GM23338 (cell line): Measurements from ENCODE around the gene ZNF189. TPM values are rescaled to one million over a fixed set of nuclear protein-coding genes. Genes with fewer than 3 reads are reported as not detected.

Experiments
- ATAC-seq: fragments of 200-7000 bp; cut with Tn5 transposase; 3 replicates; pipeline ENCODE4 v1.9.1; 2020
- DNase-seq: peaks from one replicate; pipeline ENCODE4 v3.0.0-alpha.2; 2015; ENCODE audit warnings: low spot score
- H2AFZ ChIP-seq: fragments of 200-600 bp; sonication (generic); 2 replicates; pipeline ENCODE4 v1.8.0; 2016; ENCODE audit warnings: antibody characterized with exemption, mild to moderate bottlenecking, moderate library complexity
- H3F3A ChIP-seq: fragments of 200-600 bp; sonication (generic); replicated peaks from 2 replicates; pipeline ENCODE4 v1.8.0; 2017; ENCODE audit warnings: antibody characterized with exemption, mixed run types, low read depth
- H3K27ac ChIP-seq: fragments of 200-600 bp; sonication (generic); 2 replicates; pipeline ENCODE4 v1.6.1; 2016; ENCODE audit warnings: low read depth
- H3K27me3 ChIP-seq: fragments of 200-600 bp; sonication (generic); 2 replicates; pipeline ENCODE4 v1.8.0; 2016; ENCODE audit warnings: mild to moderate bottlenecking, mixed run types, moderate library complexity; ENCODE audit not compliant: insufficient read depth
- H3K36me3 ChIP-seq: fragments of 200-600 bp; sonication (generic); 2 replicates; pipeline ENCODE4 v1.8.0; 2016; ENCODE audit warnings: mild to moderate bottlenecking; ENCODE audit not compliant: insufficient read depth
- H3K4me1 ChIP-seq: fragments of 200-600 bp; sonication (generic); 2 replicates; pipeline ENCODE4 v1.8.0; 2016; ENCODE audit warnings: mild to moderate bottlenecking, moderate library complexity; ENCODE audit not compliant: insufficient read depth
- H3K4me2 ChIP-seq: fragments of 200-600 bp; sonication (generic); 2 replicates; pipeline ENCODE4 v1.7.1; 2017; ENCODE audit warnings: mixed run types
- H3K4me3 ChIP-seq: fragments of 200-600 bp; sonication (generic); 2 replicates; pipeline ENCODE4 v1.6.1; 2016; ENCODE audit warnings: mixed run types
- H3K79me2 ChIP-seq: fragments of 200-600 bp; sonication (generic); replicated peaks from 2 replicates; pipeline ENCODE4 v1.8.0; 2017; ENCODE audit warnings: mild to moderate bottlenecking; ENCODE audit not compliant: insufficient read depth
- H3K9me2 ChIP-seq: fragments of 200-600 bp; sonication (generic); 2 replicates; pipeline ENCODE4 v1.8.0; 2017; ENCODE audit not compliant: insufficient read depth
- H4K20me1 ChIP-seq: fragments of 200-600 bp; sonication (generic); replicated peaks from 2 replicates; pipeline ENCODE4 v1.8.0; 2017; ENCODE audit warnings: mild to moderate bottlenecking; ENCODE audit not compliant: insufficient read depth
- H3K27ac Mint-ChIP-seq: 2 replicates; pipeline ENCODE4 v1.8.0; 2020; ENCODE audit warnings: inconsistent platforms, mild to moderate bottlenecking, moderate library complexity, mixed read lengths
- H3K27me3 Mint-ChIP-seq: 3 replicates; pipeline ENCODE4 v1.8.0; 2022; ENCODE audit warnings: low read depth, mild to moderate bottlenecking, moderate library complexity, mixed read lengths, inconsistent platforms; ENCODE audit not compliant: insufficient read depth, poor library complexity
- H3K36me3 Mint-ChIP-seq: 3 replicates; pipeline ENCODE4 v1.8.0; 2021; ENCODE audit warnings: low read depth, mild to moderate bottlenecking, inconsistent platforms, moderate library complexity, mixed read lengths
- H3K4me1 Mint-ChIP-seq: 3 replicates; pipeline ENCODE4 v1.8.0; 2020; ENCODE audit warnings: mild to moderate bottlenecking, inconsistent platforms, mixed read lengths
- H3K4me3 Mint-ChIP-seq: 3 replicates; pipeline ENCODE4 v1.8.0; 2021; ENCODE audit warnings: moderate library complexity, mild to moderate bottlenecking, inconsistent platforms, mixed read lengths
- H3K9me3 Mint-ChIP-seq: 3 replicates; pipeline ENCODE4 v1.8.0; 2020; ENCODE audit warnings: moderate library complexity, mild to moderate bottlenecking, inconsistent platforms, mixed read lengths
- EZH2 ChIP-seq: fragments of 200-600 bp; sonication (generic); IDR thresholded peaks from one replicate; pipeline ENCODE4 v1.8.0; 2017; ENCODE audit warnings: antibody characterized with exemption, mild to moderate bottlenecking, low read depth; ENCODE audit not compliant: unreplicated experiment
- JUNB ChIP-seq: IDR thresholded peaks from one replicate; pipeline ENCODE4 v1.6.1; 2016; ENCODE audit warnings: antibody characterized with exemption; ENCODE audit not compliant: unreplicated experiment
- NANOG ChIP-seq: IDR thresholded peaks from 2 replicates; pipeline ENCODE4 v1.6.1; 2016; ENCODE audit warnings: antibody characterized with exemption, borderline replicate concordance
- POLR2AphosphoS5 ChIP-seq: IDR thresholded peaks from 2 replicates; pipeline ENCODE4 v1.6.1; 2016; ENCODE audit warnings: antibody characterized with exemption, low read depth
- ZNF114 ChIP-seq: fragments of 250-450 bp; sonication (Bioruptor Pico); IDR thresholded peaks from 2 replicates; pipeline ENCODE4 v1.5.0; 2020; ENCODE audit warnings: mild to moderate bottlenecking, moderate library complexity
- ZNF331 ChIP-seq: fragments of 250-450 bp; sonication (Bioruptor Pico); IDR thresholded peaks from 2 replicates; pipeline ENCODE4 v1.5.0; 2020; ENCODE audit warnings: low read depth, mild to moderate bottlenecking, moderate library complexity
- polyA plus RNA-seq: library from polyadenylated mRNA; unstranded; fragments of >200 nt; fragmentation: Nextera tagmentation; extraction: Ambion mirVana; gene quantifications from 2 replicates; pipeline ENCODE4 v1.2.1, GENCODE V29; 2016
- total RNA-seq: library from RNA; depleted of rRNA; stranded (reverse); fragments of >200 nt; shearing (Covaris generic); gene quantifications from 2 replicates; pipeline ENCODE4 v1.2.3, GENCODE V29; 2014
- TF ChIP-seq, protein P1 (sequence below): IDR thresholded peaks from 2 replicates; pipeline ENCODE4 v1.6.1; 2016; ENCODE audit warnings: antibody characterized with exemption
- TF ChIP-seq, protein P2 (sequence below): IDR thresholded peaks from one replicate; pipeline ENCODE4 v1.6.1; 2018; ENCODE audit warnings: antibody characterized with exemption; ENCODE audit not compliant: unreplicated experiment
- TF ChIP-seq, protein P3 (sequence below): fragments of 250-450 bp; sonication (Bioruptor Pico); IDR thresholded peaks from 2 replicates; pipeline ENCODE4 v1.5.0; 2020; ENCODE audit warnings: mild to moderate bottlenecking, moderate library complexity
- TF ChIP-seq, protein P4 (sequence below), 2 experiments: fragments of 200-600 bp in 1 of 2; sonication (generic) in 1 of 2; conservative IDR thresholded peaks; 2 replicates each; pipeline versions ENCODE4 v1.5.1 to v1.6.1; 2016 to 2017; ENCODE audit warnings: antibody characterized with exemption in 2 of 2, low read depth in 2 of 2, mild to moderate bottlenecking in 2 of 2, moderate library complexity in 1 of 2

The ZNF189 gene
- total and polyA plus RNA-seq, 2 experiments from 2014 or later = 5.8 to 10.6 TPM

DNA sequence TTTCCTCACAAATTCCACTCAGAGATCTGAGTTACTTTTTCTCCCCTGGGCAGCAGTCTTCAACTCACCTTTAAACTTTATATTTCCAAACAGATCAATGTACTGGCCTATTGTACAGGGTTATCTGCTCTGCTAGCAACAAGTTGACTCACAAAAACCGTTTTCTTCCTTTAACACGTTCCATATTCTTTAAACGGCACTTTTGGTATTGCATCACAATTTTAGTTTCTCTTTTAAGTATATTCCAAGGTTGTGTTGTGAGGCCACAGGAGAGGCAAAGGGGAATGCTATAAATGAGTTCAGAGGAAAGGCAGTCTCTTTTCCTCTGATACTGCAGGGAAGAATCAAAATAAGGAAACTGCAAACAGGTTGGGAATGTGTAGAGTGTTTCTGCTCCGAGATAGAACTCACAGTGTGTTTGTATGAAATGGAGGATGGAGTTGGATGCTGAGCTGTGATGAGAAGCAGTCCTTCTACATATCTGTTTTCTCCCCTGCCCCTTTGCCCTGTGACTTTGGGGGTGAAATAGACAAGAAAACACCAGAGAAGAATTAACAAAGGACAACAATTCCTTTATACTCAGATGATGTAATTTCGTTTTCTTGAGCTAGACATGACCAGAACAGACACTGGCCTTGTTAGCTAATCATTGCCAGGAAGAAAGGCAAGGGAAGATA, 46.8 kb downstream of the ZNF189 start (continued):
- TF ChIP-seq, protein P1, sequence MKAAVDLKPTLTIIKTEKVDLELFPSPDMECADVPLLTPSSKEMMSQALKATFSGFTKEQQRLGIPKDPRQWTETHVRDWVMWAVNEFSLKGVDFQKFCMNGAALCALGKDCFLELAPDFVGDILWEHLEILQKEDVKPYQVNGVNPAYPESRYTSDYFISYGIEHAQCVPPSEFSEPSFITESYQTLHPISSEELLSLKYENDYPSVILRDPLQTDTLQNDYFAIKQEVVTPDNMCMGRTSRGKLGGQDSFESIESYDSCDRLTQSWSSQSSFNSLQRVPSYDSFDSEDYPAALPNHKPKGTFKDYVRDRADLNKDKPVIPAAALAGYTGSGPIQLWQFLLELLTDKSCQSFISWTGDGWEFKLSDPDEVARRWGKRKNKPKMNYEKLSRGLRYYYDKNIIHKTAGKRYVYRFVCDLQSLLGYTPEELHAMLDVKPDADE = no peak
- TF ChIP-seq JUNB (no peak), EZH2 (no peak)

DNA sequence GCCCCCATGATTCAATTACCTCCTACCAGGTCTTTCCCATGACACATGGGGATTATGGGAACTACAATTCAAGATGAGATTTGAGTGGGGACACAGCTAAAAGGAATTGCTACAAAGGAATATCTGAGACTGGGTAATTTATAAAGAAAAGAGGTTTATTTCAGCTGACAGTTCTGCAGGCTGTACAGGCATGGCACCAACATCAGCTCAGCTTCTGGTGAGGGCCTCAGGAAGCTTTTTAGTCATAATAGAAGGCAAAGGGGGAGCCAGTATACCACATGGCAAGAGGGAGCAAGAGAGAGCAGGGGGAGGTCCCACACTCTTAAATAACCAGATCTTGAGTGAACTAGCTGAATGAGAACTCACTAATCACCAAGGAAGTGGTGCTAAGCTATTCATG, 48.1 kb downstream of the ZNF189 start:
- no peak for DNase-seq
- H3F3A ChIP-seq = no peaks in the 10 kb centered on the region
- H3K27me3 Mint-ChIP-seq = peaks cover 4% of the 10 kb centered on the region
- TF ChIP-seq EZH2 (no peak), POLR2AphosphoS5 (no peak), NANOG (no peak), ZNF114 (no peak), ZNF331 (CRISPR knock-in tag) (no peak)
- TF ChIP-seq, protein P2, sequence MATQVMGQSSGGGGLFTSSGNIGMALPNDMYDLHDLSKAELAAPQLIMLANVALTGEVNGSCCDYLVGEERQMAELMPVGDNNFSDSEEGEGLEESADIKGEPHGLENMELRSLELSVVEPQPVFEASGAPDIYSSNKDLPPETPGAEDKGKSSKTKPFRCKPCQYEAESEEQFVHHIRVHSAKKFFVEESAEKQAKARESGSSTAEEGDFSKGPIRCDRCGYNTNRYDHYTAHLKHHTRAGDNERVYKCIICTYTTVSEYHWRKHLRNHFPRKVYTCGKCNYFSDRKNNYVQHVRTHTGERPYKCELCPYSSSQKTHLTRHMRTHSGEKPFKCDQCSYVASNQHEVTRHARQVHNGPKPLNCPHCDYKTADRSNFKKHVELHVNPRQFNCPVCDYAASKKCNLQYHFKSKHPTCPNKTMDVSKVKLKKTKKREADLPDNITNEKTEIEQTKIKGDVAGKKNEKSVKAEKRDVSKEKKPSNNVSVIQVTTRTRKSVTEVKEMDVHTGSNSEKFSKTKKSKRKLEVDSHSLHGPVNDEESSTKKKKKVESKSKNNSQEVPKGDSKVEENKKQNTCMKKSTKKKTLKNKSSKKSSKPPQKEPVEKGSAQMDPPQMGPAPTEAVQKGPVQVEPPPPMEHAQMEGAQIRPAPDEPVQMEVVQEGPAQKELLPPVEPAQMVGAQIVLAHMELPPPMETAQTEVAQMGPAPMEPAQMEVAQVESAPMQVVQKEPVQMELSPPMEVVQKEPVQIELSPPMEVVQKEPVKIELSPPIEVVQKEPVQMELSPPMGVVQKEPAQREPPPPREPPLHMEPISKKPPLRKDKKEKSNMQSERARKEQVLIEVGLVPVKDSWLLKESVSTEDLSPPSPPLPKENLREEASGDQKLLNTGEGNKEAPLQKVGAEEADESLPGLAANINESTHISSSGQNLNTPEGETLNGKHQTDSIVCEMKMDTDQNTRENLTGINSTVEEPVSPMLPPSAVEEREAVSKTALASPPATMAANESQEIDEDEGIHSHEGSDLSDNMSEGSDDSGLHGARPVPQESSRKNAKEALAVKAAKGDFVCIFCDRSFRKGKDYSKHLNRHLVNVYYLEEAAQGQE = no peak
- TF ChIP-seq, protein P1 = no peak
- TF ChIP-seq, protein P3, sequence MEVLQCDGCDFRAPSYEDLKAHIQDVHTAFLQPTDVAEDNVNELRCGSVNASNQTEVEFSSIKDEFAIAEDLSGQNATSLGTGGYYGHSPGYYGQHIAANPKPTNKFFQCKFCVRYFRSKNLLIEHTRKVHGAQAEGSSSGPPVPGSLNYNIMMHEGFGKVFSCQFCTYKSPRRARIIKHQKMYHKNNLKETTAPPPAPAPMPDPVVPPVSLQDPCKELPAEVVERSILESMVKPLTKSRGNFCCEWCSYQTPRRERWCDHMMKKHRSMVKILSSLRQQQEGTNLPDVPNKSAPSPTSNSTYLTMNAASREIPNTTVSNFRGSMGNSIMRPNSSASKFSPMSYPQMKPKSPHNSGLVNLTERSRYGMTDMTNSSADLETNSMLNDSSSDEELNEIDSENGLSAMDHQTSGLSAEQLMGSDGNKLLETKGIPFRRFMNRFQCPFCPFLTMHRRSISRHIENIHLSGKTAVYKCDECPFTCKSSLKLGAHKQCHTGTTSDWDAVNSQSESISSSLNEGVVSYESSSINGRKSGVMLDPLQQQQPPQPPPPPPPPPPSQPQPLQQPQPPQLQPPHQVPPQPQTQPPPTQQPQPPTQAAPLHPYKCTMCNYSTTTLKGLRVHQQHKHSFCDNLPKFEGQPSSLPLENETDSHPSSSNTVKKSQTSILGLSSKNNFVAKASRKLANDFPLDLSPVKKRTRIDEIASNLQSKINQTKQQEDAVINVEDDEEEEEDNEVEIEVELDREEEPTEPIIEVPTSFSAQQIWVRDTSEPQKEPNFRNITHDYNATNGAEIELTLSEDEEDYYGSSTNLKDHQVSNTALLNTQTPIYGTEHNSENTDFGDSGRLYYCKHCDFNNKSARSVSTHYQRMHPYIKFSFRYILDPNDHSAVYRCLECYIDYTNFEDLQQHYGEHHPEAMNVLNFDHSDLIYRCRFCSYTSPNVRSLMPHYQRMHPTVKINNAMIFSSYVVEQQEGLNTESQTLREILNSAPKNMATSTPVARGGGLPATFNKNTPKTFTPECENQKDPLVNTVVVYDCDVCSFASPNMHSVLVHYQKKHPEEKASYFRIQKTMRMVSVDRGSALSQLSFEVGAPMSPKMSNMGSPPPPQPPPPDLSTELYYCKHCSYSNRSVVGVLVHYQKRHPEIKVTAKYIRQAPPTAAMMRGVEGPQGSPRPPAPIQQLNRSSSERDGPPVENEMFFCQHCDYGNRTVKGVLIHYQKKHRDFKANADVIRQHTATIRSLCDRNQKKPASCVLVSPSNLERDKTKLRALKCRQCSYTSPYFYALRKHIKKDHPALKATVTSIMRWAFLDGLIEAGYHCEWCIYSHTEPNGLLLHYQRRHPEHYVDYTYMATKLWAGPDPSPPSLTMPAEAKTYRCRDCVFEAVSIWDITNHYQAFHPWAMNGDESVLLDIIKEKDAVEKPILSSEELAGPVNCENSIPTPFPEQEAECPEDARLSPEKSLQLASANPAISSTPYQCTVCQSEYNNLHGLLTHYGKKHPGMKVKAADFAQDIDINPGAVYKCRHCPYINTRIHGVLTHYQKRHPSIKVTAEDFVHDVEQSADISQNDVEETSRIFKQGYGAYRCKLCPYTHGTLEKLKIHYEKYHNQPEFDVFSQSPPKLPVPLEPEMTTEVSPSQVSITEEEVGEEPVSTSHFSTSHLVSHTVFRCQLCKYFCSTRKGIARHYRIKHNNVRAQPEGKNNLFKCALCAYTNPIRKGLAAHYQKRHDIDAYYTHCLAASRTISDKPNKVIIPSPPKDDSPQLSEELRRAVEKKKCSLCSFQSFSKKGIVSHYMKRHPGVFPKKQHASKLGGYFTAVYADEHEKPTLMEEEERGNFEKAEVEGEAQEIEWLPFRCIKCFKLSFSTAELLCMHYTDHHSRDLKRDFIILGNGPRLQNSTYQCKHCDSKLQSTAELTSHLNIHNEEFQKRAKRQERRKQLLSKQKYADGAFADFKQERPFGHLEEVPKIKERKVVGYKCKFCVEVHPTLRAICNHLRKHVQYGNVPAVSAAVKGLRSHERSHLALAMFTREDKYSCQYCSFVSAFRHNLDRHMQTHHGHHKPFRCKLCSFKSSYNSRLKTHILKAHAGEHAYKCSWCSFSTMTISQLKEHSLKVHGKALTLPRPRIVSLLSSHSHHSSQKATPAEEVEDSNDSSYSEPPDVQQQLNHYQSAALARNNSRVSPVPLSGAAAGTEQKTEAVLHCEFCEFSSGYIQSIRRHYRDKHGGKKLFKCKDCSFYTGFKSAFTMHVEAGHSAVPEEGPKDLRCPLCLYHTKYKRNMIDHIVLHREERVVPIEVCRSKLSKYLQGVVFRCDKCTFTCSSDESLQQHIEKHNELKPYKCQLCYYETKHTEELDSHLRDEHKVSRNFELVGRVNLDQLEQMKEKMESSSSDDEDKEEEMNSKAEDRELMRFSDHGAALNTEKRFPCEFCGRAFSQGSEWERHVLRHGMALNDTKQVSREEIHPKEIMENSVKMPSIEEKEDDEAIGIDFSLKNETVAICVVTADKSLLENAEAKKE (CRISPR knock-in tag) = no peak
- TF ChIP-seq, protein P4, sequence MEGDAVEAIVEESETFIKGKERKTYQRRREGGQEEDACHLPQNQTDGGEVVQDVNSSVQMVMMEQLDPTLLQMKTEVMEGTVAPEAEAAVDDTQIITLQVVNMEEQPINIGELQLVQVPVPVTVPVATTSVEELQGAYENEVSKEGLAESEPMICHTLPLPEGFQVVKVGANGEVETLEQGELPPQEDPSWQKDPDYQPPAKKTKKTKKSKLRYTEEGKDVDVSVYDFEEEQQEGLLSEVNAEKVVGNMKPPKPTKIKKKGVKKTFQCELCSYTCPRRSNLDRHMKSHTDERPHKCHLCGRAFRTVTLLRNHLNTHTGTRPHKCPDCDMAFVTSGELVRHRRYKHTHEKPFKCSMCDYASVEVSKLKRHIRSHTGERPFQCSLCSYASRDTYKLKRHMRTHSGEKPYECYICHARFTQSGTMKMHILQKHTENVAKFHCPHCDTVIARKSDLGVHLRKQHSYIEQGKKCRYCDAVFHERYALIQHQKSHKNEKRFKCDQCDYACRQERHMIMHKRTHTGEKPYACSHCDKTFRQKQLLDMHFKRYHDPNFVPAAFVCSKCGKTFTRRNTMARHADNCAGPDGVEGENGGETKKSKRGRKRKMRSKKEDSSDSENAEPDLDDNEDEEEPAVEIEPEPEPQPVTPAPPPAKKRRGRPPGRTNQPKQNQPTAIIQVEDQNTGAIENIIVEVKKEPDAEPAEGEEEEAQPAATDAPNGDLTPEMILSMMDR (conservative IDR thresholded peaks at IDR 0.05; ENCODE audit: low read depth in 2 of 2) = no peak

More for the DNA sequence above, 48.1 kb downstream of the ZNF189 start:
- H3K27ac ChIP-seq = no peak overlapping the region
- no peak overlapping the region; the same call in 1 of the 2 replicates for H2AFZ ChIP-seq
- H3K27me3 ChIP-seq = no peaks in the 10 kb centered on the region
- H3K4me1 ChIP-seq = 0 out of 2 replicates have a peak, but pooled peaks cover 3% of the 10 kb centered on the region
- peaks cover 2% of the 10 kb centered on the region; the same call in 2 of the 3 replicates for H3K9me3 Mint-ChIP-seq
- no peak overlapping the region for H3K4me3 Mint-ChIP-seq
- ATAC-seq = no peak
- no peaks in the 10 kb centered on the region for H3K79me2 ChIP-seq
- H3K4me1 Mint-ChIP-seq = peaks cover 7% of the 10 kb centered on the region
- H3K27ac Mint-ChIP-seq = no peak overlapping the region
- no peaks in the 10 kb centered on the region for H3K36me3 ChIP-seq
- no peak overlapping the region for H3K4me3 ChIP-seq
- H3K9me2 ChIP-seq = no peaks in the 10 kb centered on the region
- H3K36me3 Mint-ChIP-seq = peaks cover 3% of the 10 kb centered on the region; the same call in 1 of the 3 replicates
- no peaks in the 10 kb centered on the region for H4K20me1 ChIP-seq
- no peak overlapping the region for H3K4me2 ChIP-seq
